A673 (cell line): ENCODE results near the gene CD1C.

Experiments used
- CTCF ChIP-seq: fragments of 300-800, 200-600 bp; sonication (generic); conservative IDR thresholded peaks from 2 replicates; pipeline ENCODE4 v1.5.1; 2017; ENCODE audit warnings: low read depth, mild to moderate bottlenecking, antibody characterized with exemption, low read length, moderate library complexity, mixed read lengths
- EZH2 ChIP-seq: fragments of 200-600 bp; sonication (generic); IDR thresholded peaks from 2 replicates; pipeline ENCODE4 v1.6.1; 2017; ENCODE audit warnings: borderline replicate concordance, low read depth, mild to moderate bottlenecking, mixed read lengths, antibody characterized with exemption, low read length; ENCODE audit not compliant: poor library complexity, severe bottlenecking

- no peak for TF ChIP-seq CTCF
- TF ChIP-seq EZH2, result no peak
These were observed 41.3 kb downstream of the CD1C start for GRCh38 chr1:158331106-158331425.
